Activated CD4-positive, alpha-beta T cell treated with anti-CD3 and anti-CD28 coated beads, Interleukin-2, amount 50 U/mL, for 1 hour (primary cell): ENCODE measurements around the gene PARD3B.

Experiments
- DNase-seq: peaks from one replicate; pipeline ENCODE4 v3.0.0-alpha.2; 2020

Gene PARD3B

GRCh38 chr2:204662956-204663355 is 117.7 kb downstream of the PARD3B start:
- DNase-seq: no peak

GRCh38 chr2:204663816-204664425 is 118.6 kb downstream of the PARD3B start:
- DNase-seq: no peak

- DNase-seq: no peak
Measured at GRCh38 chr2:204664708-204665121, 119.4 kb downstream of the PARD3B start.

GRCh38 chr2:204665207-204665606 is 119.9 kb downstream of the PARD3B start:
- DNase-seq: no peak

DNA sequence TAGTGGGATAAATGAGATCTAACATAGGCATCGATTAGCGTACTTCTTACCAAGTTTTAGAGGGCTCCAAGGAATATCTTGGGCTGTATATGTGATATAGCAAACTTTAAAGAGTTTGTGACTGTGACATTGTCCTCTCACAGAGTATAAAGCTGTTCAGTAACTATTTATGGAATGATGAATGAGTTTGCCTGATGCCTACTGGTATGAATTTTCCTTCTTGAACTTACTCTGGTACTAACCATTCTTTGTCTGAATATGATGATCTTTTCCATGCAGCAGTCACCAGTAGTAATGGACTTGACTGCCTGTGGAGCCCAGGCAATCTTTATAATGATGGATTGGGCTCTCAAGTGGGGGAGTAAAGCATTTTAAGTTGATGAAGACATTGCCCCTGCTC is 120.5 kb downstream of the PARD3B start:
- no peak for DNase-seq

- no peak for DNase-seq
Measured at GRCh38 chr2:204667990-204668389, 122.7 kb downstream of the PARD3B start.

GRCh38 chr2:204669382-204669781 is 124.1 kb downstream of the PARD3B start:
- no peak for DNase-seq

DNA sequence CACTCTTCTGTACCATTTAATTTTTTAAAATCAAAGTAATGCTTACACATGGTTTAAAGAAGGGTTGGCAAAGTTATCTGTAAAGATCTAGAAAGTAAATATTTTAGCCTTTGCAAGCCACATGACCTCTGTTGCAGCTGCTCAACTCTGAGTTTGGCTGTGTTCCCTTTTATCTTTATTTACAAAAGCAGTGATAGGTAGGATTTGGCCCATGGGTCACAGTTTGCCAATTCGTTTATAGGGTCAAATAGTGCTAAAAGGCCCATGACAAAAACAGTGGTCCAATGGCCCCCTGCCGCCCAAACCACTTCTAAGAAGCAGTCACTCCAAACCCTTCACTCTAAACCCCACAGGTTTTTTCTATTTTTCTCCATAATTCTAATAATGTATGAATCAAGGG is 124.8 kb downstream of the PARD3B start:
- no peak for DNase-seq

- DNase-seq: no peak
Measured at GRCh38 chr2:204670756-204671155, 125.5 kb downstream of the PARD3B start.

- DNase-seq: no peak
Measured at GRCh38 chr2:204672772-204673171, 127.5 kb downstream of the PARD3B start.

DNA sequence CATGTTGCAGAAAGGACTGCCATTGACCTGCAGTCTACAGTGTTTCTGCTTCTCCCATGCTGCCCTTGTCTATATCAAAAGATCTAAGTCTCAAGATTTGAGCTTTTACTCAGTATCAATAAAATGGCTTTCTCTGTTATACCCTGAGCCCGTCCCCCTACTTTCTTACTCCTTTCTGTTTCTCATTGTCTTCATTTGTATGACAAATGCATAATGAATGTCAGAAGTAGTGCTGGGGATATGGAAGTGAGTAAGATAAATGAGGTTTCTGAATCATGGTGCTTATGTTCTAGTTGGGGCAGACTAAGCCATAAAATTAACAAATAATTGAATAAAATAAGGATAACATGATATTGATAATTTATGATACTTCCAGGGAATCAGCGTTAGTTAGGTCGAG is 128.6 kb downstream of the PARD3B start:
- DNase-seq: no peak

- DNase-seq: no peak
Measured at GRCh38 chr2:204678031-204678430, 132.8 kb downstream of the PARD3B start.

DNA sequence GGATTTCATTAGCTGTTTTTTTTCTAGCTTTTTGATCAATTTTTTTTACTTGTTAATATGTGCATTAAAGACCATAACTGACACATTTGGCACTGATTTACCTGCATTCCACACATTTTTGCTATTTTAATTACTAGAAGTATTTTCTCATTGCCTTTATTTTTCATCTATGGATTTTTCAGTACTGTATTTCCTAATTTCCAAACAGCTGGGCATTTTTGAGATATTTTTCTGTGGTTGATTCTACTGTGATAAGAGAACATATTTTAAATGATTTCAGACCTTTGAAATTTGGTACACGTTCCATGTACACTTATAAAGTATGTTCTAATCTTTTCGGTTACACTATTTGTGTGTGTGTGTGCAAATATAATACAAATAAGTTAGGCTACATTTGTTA is 135.3 kb downstream of the PARD3B start:
- no peak for DNase-seq

DNA sequence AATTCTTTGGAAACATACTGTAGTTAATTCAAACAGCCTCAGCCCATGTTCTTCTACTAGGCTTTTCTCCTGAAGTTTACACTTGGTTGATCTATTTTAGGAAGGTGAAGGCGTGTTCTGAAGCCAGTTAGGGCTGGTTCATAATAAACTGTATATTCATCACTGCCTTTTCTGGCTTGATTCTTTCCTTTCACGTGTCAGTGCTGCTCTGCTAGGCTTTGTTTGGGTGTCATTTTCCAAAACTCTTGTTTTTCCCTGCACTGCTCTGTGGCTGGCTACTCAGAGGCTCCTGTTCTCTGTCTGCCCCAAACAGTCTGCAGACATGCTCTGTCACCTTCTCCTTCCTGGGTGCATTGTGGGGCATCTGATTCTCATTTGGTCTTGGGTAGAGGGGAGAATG is 136.1 kb downstream of the PARD3B start:
- DNase-seq: no peak

DNA sequence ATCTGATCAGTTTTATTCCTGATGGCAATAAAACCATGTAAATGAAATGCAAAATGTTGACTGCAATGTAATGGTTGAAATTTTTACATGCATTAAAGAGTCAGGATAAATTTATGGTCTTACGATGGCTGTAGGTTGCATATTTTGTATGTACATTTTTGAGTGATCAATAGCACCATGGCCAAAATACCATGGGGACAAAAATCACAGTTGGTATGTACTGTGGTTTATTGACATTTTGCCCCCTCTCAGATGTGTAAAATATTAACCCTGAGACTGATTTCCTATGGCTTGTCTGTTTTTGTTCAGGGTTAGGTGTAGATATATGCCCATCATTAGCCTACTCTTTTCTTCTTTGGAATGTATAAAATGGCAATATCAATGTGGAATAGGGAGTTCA is 138.1 kb downstream of the PARD3B start:
- DNase-seq: no peak

DNA sequence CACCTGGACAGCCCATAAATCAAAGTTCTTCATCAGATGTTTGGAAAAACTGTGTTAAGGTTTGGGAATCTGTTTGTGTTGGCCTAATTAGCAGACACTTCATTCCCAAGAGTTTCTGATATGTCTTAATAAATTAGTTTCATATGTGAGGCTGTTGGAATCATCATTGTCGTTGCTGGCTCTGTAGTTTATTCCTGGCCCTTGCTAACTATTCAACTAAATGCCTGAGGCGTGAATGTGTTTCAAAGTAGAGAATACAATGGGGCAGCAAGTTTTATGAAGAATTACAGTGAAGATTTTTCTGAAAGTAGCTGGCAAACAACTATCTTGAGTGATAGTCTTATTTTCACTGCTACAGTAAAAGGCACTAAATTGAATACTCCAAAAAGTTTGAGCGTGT is 141.1 kb downstream of the PARD3B start:
- DNase-seq: no peak

DNA sequence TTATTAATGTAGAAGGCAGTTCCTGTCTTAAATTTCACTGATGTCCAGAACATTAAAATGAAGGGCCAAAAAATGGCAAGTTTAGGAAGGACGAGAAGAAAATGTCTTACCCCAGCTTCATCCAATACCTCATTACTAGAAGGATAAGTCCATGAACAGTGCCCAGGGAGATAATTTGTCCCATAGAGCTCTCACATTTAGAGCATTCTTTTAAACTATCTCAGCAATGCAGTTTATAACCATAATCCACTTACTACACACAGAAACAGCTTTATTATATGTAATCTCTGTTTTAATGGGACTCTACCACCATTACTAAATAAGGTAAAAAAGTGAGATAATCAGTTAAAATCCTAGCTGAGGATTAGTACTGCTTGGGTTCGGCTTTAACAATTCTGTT is 142.5 kb downstream of the PARD3B start:
- no peak for DNase-seq

DNA sequence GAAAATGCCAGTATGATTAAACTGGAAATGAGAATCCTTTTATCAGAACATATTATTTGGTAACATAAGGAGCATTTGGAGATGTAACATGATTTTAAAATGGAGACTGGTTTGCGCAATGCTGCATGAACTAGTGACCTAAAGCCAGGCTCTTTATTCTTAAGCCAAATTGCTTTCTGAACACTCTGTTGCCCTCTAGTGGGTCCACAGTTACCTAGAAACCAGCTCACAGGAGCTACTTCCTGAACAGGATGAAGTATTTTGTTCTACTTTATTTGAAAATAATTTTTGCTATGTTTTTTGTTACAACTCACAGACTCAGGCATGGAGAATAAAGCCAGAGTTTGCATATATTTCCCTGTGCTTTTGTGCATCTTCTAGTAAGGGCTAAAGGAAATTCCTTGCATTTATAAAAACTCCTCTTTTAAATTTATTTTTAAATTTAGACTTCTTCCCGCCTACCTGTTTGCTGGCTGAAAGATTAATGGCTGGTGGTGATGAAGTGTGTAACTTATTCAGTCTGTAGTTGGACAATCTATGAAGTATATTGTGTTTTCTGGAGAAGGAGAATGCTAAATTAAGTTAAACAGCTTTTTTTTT is 146.7 kb downstream of the PARD3B start:
- DNase-seq: no peak

GRCh38 chr2:204692790-204693189 is 147.5 kb downstream of the PARD3B start:
- DNase-seq: no peak

DNA sequence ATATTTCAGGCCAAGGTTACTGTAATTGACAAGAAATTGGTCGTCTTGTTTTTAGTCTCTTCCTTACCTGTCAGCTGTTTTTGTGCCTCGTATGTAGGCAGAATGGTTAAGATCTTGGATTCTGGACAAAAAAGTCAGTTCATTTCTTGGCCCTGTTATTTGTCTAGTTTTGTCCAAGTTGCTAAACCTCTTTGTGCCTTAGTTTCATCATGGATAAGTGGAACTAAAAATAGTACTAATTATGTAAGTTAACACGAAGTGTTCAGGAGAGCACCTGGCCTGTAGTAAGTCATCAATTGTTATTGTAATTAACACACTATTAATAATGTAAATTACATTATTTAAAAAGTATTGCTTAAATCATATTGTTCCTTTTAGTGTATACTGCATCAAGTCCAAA is 148.0 kb downstream of the PARD3B start:
- no peak for DNase-seq

- no peak for DNase-seq
Measured at GRCh38 chr2:204695506-204695905, 150.2 kb downstream of the PARD3B start.

GRCh38 chr2:204696124-204696523 is 150.8 kb downstream of the PARD3B start:
- no peak for DNase-seq

DNA sequence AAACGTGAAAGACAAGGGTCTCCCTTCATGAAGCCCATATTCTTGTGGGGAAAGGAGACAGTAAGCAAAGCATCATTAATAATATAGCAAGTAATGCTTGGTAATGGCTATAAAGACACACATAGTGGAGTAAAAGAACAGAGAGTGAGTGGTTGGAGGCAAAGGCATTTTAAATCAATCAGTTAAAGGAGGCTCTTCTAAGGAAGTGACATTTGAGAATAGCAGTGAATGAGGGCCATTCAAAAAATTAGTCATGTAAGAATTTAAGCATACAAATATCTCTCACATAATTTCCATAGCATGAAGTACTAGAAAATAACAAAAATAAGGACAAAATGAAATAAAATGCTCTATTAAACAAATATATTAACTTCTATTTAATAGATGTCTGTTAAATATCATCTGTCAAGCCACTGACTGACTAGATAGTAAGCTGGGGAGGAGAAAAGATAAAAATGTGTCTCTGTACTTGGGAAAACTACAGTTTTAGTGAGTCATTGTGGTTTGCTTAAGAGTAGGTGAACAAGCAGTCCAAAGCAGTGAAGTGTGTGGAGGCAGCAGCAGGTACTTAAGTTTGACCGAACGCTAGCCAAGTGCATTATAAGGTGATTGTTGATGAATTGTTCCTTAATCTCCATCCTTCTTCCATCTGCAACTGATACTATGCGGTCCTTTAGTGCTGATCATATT is 160.1 kb downstream of the PARD3B start:
- no peak for DNase-seq

GRCh38 chr2:204706939-204707338 is 161.7 kb downstream of the PARD3B start:
- DNase-seq: no peak

DNA sequence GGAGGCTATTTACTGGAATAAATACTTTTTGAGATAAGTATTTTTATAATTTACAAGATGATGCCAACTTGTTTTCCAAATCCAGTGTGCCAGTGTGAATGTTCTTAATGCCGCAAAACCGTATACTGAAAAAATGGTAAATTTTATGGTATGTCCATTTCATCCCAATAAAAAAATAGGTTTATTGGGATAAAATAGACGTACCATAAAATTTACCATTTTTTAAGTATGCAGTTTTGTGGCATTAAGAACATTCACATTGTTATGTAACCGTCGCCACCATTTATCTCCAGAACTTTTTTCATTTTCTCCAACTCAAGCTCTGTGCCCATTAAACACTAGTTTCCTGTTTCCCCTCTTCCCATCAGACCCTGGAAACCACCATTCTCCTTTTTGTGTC is 167.9 kb downstream of the PARD3B start:
- DNase-seq: no peak
